OCI-LY3 (cell line): Measurements from ENCODE around the gene RAP1GAP2.

Source experiments
- EZH2phosphoT487 ChIP-seq: fragments of 200-600 bp; shearing (Covaris generic); IDR thresholded peaks from 2 replicates; pipeline ENCODE4 v1.6.1; 2018; ENCODE audit warnings: antibody characterized with exemption, mixed run types, low read depth
- TF ChIP-seq, protein P1 (sequence below): fragments of 200-600, 300-600 bp; sonication (generic); IDR thresholded peaks from 2 replicates; pipeline ENCODE4 v1.5.1; 2014; ENCODE audit warnings: antibody characterized with exemption, low read length, low read depth

DNA sequence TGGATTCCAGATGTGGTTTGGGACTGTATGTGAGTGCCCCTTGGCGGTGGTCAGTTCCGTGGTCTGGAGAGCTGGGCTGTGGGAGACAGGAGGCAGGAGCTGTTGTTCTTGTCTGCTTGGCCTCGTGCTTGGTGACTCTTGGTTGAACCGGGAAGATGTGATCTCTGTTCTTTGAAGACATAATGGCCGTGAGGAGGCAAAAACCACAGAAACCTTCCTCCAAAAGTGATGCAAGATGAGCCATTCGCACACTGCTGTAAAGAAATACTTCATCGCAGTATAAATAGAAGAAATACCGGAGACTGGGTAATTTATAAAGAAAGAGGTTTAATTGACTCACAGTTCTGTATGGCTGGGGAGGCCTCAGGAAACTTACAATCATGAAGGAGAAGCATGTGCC lies 128.8 kb downstream of the RAP1GAP2 start:
- TF ChIP-seq, protein P1, sequence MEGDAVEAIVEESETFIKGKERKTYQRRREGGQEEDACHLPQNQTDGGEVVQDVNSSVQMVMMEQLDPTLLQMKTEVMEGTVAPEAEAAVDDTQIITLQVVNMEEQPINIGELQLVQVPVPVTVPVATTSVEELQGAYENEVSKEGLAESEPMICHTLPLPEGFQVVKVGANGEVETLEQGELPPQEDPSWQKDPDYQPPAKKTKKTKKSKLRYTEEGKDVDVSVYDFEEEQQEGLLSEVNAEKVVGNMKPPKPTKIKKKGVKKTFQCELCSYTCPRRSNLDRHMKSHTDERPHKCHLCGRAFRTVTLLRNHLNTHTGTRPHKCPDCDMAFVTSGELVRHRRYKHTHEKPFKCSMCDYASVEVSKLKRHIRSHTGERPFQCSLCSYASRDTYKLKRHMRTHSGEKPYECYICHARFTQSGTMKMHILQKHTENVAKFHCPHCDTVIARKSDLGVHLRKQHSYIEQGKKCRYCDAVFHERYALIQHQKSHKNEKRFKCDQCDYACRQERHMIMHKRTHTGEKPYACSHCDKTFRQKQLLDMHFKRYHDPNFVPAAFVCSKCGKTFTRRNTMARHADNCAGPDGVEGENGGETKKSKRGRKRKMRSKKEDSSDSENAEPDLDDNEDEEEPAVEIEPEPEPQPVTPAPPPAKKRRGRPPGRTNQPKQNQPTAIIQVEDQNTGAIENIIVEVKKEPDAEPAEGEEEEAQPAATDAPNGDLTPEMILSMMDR, result no peak
- no peak for TF ChIP-seq EZH2phosphoT487
